Testis (tissue), 2 donors: ENCODE data around the gene PTPRN2.

ENCODE experiments used
- CTCF ChIP-seq, 3 experiments: fragments of 450-650 bp in 2 of 3; fragments of 200-600 bp in 1 of 3; sonication (generic) in 1 of 3; IDR thresholded peaks; one replicate each; pipeline ENCODE4 v1.5.1; 2016 to 2019; ENCODE audit warnings: antibody characterized with exemption in 3 of 3, mild to moderate bottlenecking in 2 of 3, moderate library complexity in 1 of 3
- POLR2A ChIP-seq: fragments of 450-650 bp; IDR thresholded peaks from one replicate; pipeline ENCODE4 v1.6.1; 2017; ENCODE audit warnings: antibody characterized with exemption, mild to moderate bottlenecking, moderate library complexity

DNA sequence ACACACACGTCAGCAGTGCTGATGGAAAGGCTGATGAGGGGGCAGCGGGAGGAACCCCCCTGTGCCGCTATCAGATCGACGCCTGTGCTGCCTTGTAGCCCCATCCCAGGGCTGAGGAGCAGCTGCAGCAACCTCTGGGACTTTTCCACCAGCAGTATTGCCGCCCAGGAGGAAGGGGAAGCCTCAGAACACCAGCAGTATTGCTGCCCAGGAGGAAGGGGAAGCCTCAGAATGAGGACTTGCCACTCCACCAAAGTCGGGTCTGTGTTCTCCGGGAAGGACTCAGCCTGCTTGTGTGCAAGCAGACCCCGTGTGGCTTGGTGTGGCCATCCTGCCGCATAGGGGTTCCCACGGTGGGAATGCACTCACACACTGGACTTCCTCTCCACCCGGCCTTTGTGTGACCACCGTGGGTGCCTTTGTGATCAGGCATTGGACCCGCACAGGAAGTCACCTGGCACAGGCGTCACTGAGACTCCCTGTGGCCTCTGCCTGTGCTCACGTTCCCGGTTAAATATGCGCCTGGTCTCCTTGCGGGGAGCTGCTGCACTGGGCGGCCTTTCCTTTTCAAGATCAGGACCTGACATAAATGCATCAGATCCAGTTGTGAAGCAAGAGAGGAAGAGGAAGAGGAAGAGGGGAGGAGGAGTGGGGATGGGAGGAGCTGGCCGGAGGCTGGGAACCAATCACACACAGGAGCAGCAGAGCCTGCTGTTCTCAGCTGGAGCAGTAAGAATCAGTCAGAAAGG, 1002.3 kb downstream of the PTPRN2 start:
- no peak for TF ChIP-seq CTCF (IDR thresholded peaks at IDR 0.05)
- no peak for TF ChIP-seq POLR2A
